Right ventricle myocardium superior (tissue), 1 donor: ENCODE results near the gene DIP2B. TPM values are rescaled to one million over a fixed set of nuclear protein-coding genes. Genes with fewer than 3 reads are reported as not detected.
"Not testable (repeated sequence)": the region's sequence is repeated elsewhere in the genome, so short reads cannot be mapped to it uniquely, and the experiment has no call there.

Experiments used
- ATAC-seq: fragments of 200-7000 bp; cut with Tn5 transposase; one replicate; pipeline ENCODE4 v1.9.1; 2020; ENCODE audit warnings: mild to moderate bottlenecking; ENCODE audit not compliant: poor library complexity
- DNase-seq: peaks from one replicate; pipeline ENCODE4 v3.0.0-alpha.2; 2020
- intact Hi-C: fragments of 100-400 bp; cut with DNase I; formaldehyde crosslinking; loops from one replicate; pipeline ENCODE4 v1.11.2; 2022
- total RNA-seq: library from RNA; stranded (reverse); fragmentation: NEBNext Ultra II Directional; extraction: Animal tissue kit (Norgen Biotek cat#: 25700); gene quantifications from one replicate; pipeline ENCODE4 v1.2.1, GENCODE V29; 2021
- donor health status: DM: no; HTN: yes; CAD: no; lungs with severe emphysema.

Gene DIP2B
- total RNA-seq, 1 donor from 2014 or later: 10.1 TPM

DNA sequence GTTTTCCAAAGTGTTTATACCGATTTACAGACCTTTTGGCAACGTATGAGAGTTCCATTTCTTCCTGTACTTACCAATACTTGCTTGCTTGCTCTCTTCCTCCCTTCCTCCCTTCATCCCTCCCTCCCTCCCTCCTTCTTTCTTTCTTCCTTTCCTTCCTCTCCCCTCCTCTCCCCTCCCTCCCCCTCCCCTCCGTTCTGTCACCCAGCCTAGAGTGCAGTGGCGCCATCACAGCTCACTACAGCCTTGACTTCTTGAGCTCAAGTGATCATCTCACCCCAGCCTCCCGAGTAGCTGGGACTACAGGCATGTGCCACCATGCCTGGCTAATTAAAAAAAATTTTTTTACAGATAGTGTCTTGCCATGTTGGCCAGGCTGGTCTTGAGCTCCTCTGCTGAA, 40.4 kb downstream of the DIP2B start:
- no peak for ATAC-seq
- intact Hi-C loops: no loop called here
- no peak for DNase-seq

GRCh38 chr12:50545786-50546185, 41.0 kb downstream of the DIP2B start:
- no peak for DNase-seq

GRCh38 chr12:50546441-50547318, 41.9 kb downstream of the DIP2B start:
- intact Hi-C loops: no loop called here
- ATAC-seq (no peak), DNase-seq (no peak)

More at GRCh38 chr12:50545786-50546185, 41.0 kb downstream of the DIP2B start:
- intact Hi-C loops: no loop called here
- no peak for ATAC-seq

DNA sequence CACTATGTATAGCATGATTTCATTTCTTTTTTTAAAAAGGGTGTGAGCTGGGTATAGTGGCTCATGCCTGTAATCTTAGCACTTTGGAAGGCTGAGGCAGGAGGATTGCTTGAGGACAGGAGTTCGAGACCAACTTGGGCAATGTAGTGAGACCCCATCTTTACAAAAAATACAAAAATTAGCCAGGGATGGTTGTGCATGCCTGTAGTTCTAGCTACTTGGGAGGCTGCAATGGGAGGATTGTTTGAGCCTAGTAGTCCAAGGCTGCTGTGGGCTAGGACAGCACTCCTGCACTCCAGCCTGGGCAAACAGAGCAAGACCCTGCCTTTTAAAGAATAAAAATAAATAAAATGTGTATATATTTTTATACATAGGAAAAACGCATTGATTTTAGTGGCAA, 43.0 kb downstream of the DIP2B start:
- DNase-seq: no peak
- intact Hi-C loops: no loop called here
- no peak for ATAC-seq

DNA sequence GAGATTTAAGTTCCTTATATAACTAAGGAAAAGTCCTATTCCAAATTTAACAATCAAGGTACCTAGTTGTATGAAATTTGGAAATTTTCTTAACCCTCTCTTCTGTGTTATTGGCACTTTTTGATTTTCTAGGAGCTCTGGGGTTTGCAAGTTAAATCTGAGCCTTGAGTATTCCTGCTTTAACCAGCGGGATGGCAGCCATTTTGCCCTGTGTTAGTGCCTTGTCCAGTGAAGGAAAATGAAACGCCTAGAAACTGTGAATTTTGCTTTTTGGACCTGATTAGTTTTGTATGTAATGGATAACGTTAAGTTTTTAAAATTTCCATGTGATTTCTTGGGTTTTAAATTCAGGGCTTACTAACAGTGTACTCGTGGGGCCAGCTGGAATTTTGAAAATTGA, 45.1 kb downstream of the DIP2B start:
- no peak for DNase-seq
- intact Hi-C loops: no loop called here
- ATAC-seq: no peak

- no peak for DNase-seq
- intact Hi-C loops: no loop called here
- peak; percentile 68 for ATAC-seq
These were observed 45.9 kb downstream of the DIP2B start for GRCh38 chr12:50550530-50551223.

- intact Hi-C loops: no loop called here
- no peak for DNase-seq
- ATAC-seq: no peak
These were observed 47.1 kb downstream of the DIP2B start for GRCh38 chr12:50551866-50552265.

DNA sequence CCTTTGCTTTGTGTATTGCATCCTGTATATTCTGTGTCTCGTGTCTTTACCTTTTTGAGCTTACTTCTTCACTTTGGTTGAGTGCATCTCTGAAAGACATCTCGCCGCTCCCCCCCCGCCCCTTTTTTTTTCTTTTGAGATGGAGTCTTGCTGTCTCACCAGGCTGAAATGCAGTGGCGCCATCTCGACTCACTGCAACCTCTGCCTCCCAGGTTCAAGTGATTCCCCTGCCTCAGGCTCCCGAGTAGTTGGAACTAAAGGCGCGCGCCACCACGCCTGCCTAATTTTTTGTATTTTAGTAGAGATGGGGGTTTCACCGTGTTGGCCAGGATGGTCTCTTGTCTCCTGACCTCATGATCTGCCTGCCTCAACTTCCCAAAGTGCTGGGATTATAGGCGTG, 49.9 kb downstream of the DIP2B start:
- DNase-seq (no peak), ATAC-seq (no peak)
- intact Hi-C loops: no loop called here

DNA sequence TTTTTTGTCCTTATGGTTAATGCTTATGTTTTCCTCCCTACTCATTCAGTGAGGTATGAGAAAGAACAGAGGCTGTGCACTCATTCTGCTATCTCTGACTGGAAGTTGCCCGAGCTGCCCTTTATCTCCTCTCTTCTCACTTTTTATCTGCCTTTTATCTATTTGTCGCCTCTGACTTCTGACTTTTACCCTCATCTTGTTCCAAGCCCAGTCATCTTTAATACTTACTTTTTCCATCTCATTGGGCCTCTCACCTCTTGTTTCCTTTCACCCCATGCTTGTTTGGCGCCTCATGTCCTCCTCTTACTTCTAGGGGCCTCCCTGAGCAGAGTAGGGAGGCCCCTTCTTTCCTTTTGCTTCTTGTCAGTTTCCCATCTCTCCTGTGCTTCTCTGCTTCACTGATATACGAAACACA, 50.7 kb downstream of the DIP2B start:
- no peak for ATAC-seq
- DNase-seq: no peak

DNA sequence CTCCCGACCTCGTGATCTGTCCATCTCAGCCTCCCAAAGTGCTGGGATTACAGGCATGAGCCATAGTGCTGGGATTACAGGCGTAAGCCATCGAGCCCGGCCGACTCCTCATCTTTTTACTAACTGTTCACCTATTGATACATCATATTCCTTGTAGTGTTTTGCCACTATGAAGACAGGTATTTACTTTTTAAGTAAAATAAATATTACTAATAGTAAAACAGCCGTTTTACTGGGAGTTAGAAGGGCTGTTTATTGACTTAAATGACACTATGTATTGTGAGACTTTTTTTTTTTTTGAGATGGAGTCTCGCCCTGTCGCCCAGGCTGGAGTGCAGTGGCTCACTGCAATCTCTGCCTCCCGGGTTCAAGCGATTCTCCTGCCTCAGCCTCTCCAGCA, 51.5 kb downstream of the DIP2B start:
- ATAC-seq (no peak), DNase-seq (no peak)
- intact Hi-C loops: no loop called here

More for the DNA sequence above, 50.7 kb downstream of the DIP2B start:
- intact Hi-C loops: no loop called here

- ATAC-seq, intact Hi-C loops, DNase-seq: not testable (repeated sequence)
These were observed 52.0 kb downstream of the DIP2B start for GRCh38 chr12:50556796-50557195.

DNA sequence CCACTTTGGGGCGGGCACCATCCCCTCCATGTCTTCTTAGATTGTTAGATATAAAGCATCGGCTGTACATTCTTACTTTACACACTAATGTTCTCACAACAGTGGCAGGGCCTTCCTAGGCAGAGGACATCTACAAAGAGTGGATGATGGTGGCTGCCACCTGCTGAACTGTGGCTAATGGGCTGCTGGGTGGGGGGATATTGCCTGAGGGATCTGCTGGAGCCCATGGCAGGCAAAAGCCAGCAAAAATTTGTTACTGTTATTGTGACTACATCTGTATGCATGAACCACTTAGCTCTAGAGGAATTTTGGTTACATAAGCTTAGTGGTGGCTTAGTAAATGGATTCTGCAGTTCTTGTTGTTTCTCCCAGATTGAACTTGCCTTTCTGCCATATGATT, 52.6 kb downstream of the DIP2B start:
- DNase-seq: no peak
- intact Hi-C loops: no loop called here
- ATAC-seq: no peak

DNA sequence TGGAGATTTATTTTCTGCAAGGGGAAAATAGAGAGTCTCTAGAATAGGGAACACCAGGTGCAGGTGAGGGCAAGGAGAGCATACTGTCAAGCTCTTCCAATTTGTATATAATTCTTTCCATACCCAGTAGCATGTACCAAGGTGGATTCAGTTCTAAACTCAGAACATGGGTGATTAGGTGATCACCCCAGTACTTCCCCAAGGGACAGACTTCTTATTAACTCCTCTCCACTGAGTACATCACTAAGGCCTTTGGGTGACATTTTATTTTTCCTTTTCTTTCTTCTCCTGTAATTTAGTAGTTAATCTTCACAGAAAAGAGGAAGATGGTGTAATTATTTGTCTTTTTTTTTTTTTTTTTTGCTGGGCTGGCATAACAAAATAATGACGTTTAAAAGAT, 54.2 kb downstream of the DIP2B start:
- DNase-seq: no peak
- ATAC-seq: no peak
- intact Hi-C loops: no loop called here

DNA sequence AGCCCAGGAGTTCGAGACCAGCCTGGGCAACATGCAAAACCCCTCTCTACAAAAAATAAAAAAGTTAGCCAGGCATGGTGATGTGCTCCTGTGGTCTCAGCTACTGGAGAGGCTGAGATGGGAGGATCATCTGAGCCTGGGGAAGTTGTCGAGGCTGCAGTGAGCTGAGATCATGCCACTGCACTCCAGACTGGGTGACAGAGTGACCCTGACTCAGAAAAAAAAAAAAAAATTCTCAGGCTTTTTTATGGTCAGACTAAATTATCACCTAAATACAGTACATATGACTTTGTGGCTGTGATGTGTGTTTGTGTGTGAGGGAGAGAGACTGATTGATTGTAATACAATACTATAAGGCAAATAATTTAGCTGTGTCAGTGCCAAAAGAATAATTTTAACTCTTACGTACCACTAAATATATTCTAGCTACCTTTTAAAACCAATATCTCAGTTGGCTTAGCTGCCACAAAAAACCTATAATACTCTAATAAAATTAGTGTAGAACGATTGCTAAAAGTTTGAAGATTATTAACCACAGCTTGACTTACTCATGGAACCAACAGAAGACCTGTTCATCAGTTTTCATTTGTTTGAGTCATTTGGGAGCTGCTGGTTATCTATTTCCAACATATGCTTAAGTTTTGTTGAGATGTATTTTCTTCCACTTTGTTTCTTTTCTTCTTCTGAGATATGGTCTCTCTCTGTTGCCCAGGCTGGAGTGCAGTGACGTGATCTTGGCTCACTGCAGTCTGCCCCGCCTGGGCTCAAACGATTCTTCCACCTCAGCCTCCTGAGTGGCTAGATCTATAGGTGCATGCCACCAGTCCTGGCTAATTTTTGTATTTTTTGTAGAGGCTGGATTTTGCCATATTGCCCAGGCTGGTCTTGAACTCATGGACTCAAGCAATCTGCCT, 58.0 kb downstream of the DIP2B start:
- intact Hi-C loops: no loop called here
- no peak for DNase-seq

GRCh38 chr12:50563434-50563787, 58.6 kb downstream of the DIP2B start:
- ATAC-seq (no peak), DNase-seq (no peak)
- intact Hi-C loops: no loop called here

More for the DNA sequence above, 58.0 kb downstream of the DIP2B start:
- ATAC-seq: no peak

DNA sequence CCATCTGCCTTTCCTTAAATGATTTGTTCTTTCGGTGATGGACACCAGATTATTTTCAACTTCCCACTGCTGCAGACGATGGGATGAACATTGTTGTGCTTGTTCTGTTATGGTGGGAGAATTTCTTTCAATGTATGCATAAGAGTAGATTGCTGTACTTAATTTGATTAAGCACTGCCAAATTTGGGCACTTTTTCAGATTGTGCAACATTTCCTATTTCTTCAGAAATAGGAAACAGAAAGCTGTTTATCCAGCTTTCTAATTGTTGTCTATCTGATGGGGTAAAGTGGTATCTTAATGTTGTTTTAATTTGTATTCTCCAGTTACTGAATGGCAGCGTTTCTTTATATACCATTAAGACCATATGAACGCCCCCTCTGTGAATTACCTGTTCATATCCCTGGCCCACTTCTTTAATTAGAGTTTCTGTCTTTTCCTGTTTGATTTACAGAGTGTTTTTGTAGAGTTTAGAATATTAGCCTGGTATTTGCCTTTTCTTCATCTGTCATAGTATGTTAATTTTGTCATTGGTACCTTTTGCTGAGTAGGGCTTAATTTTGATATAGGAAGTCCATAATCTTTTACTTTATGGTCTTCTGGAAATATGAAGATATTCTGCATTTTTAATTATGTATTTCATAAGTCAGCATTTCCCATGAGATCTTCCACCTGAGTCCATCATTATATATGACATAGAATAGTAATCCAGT, 59.6 kb downstream of the DIP2B start:
- DNase-seq (no peak), ATAC-seq (no peak)
- intact Hi-C loops: no loop called here

- intact Hi-C loops: no loop called here
- DNase-seq: no peak
- no peak for ATAC-seq
These were observed 60.1 kb downstream of the DIP2B start for GRCh38 chr12:50564948-50565297.

DNA sequence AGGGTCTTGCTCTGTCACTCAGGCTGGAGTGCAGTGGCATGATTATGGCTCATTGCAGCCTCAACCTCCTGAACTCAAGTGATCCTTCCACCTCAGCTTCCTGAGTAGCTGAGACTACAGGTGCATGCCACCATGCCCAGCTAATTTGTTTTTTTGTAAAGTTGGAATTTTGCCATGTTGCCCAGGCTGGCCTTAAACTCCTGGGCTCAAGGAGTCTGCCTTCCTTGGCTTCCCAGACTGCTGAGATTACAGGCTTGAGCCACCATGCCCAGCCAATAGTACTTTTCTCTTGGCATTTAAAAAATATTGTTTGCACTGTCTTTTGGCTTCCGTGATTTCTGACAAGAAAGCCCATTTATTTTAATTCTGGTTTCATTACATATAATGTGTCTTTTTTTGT, 61.3 kb downstream of the DIP2B start:
- intact Hi-C loops: no loop called here
- no peak for DNase-seq
- ATAC-seq: no peak

DNA sequence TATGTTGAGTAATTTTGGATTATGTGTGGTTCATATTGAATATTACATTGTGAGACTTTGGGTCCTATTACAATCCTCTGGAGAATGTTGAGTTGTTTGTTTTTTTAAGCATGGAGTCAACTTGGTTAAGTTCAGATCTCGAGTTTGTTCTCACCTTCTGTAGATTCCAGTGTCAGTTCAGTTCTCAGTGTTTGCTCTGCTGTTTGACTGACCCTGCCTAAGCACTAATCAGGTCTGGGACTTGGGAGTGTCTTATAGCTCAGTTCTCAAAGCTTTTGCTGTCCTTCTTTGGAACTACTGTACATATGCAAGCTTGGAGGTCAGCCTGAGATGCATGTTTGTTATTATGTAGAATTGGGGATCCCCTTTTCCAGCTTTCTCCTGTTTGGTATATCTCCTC, 63.1 kb downstream of the DIP2B start:
- intact Hi-C loops: no loop called here
- ATAC-seq: no peak

More for the DNA sequence above, 63.1 kb downstream of the DIP2B start:
- DNase-seq: no peak
